Common myeloid progenitor, CD34-positive (primary cell): Measurements from ENCODE around the gene LCN1.
"Not testable (repeated sequence)": the region's sequence is repeated elsewhere in the genome, so short reads cannot be mapped to it uniquely, and the experiment has no call there.

Experiments used
- CTCF ChIA-PET: fragments of 350-600 bp; sonication (Branson Sonifier 250); formaldehyde crosslinking; loops from one replicate; lab custom pipeline; 2021; ENCODE audit warnings: antibody characterized with exemption; lab: Charles Lee
- POLR2A ChIA-PET: fragments of 350-600 bp; sonication (Branson Sonifier 250); formaldehyde crosslinking; loops from one replicate; lab custom pipeline; 2021; ENCODE audit warnings: antibody characterized with exemption; lab: Charles Lee
- DNase-seq, 3 donors: peaks; one replicate each; pipeline versions ENCODE4 v3.0.0 to v3.0.0-alpha.2; 2013
- H3K27ac ChIP-seq, 2 experiments: 1 replicate in 1 of 2; 2 replicates in 1 of 2; pipeline ENCODE4 v1.7.0; 2013; ENCODE audit warnings: inconsistent platforms in 2 of 2, low read length in 2 of 2, mild to moderate bottlenecking in 2 of 2, low read depth in 1 of 2, moderate library complexity in 1 of 2; ENCODE audit not compliant: severe bottlenecking in 2 of 2, insufficient read depth in 1 of 2, poor library complexity in 1 of 2
- H3K27me3 ChIP-seq, 5 experiments: replicated peaks in 2 of 5; 1 replicate in 3 of 5; 2 replicates in 2 of 5; pipeline versions ENCODE4 v1.6.1 to v1.7.0; 2013; ENCODE audit warnings: low read length in 4 of 5, mild to moderate bottlenecking in 2 of 5, moderate library complexity in 2 of 5, inconsistent platforms in 1 of 5; ENCODE audit not compliant: insufficient read depth in 5 of 5, control insufficient read depth in 4 of 5
- H3K36me3 ChIP-seq, 4 experiments: 1 replicate in 2 of 4; 2 replicates in 2 of 4; pipeline versions ENCODE4 v1.6.1 to v1.7.0; 2013; ENCODE audit warnings: low read length in 3 of 4, control low read depth in 1 of 4, mild to moderate bottlenecking in 1 of 4; ENCODE audit not compliant: control insufficient read depth in 4 of 4, insufficient read depth in 4 of 4
- H3K4me1 ChIP-seq, 4 experiments: 1 replicate in 3 of 4; 2 replicates in 1 of 4; pipeline versions ENCODE4 v1.6.1 to v1.7.1; 2013; ENCODE audit warnings: low read length in 3 of 4, mild to moderate bottlenecking in 3 of 4, control low read depth in 1 of 4, inconsistent platforms in 1 of 4, moderate library complexity in 1 of 4; ENCODE audit not compliant: control insufficient read depth in 4 of 4, insufficient read depth in 4 of 4; ENCODE audit errors: control extremely low read depth in 1 of 4
- H3K4me3 ChIP-seq, 7 experiments: 1 replicate in 4 of 7; 2 replicates in 3 of 7; pipeline versions ENCODE4 v1.5.1 to v1.7.0; 2013; ENCODE audit warnings: mild to moderate bottlenecking in 7 of 7, low read length in 6 of 7, moderate library complexity in 6 of 7, inconsistent platforms in 2 of 7, low read depth in 2 of 7, control low read depth in 1 of 7; ENCODE audit not compliant: insufficient read depth in 4 of 7, control insufficient read depth in 1 of 7; ENCODE audit errors: extremely low read depth in 1 of 7
- H3K9me3 ChIP-seq, 5 experiments: 1 replicate in 4 of 5; 2 replicates in 1 of 5; pipeline versions ENCODE4 v1.6.1 to v1.7.1; 2013; ENCODE audit warnings: low read length in 4 of 5, mild to moderate bottlenecking in 2 of 5, inconsistent platforms in 1 of 5, low read depth in 1 of 5, moderate library complexity in 1 of 5; ENCODE audit not compliant: control insufficient read depth in 4 of 5, insufficient read depth in 2 of 5; ENCODE audit errors: control extremely low read depth in 1 of 5
- WGBS: methylation state at CpG from one replicate; pipeline ENCODE4 v1.1.5; 2013; ENCODE audit not compliant: insufficient coverage; 5-methylcytosine and 5-hydroxymethylcytosine counted together

Gene LCN1

GRCh38 chr9:135525241-135526088, 4.2 kb downstream of the LCN1 start:
- H3K27ac ChIP-seq: no peak overlapping the region
- no peaks in the 10 kb centered on the region for H3K4me1 ChIP-seq
- no peak for DNase-seq
- peaks cover 0 to 3% (median 0%) of the 10 kb centered on the region in 5 experiments for H3K27me3 ChIP-seq
- CTCF ChIA-PET: no interaction called here
- H3K9me3 ChIP-seq: peaks cover 0 to 10% (median 0%) of the 10 kb centered on the region in 5 experiments
- H3K36me3 ChIP-seq: no peaks in the 10 kb centered on the region
- 83% methylated on average over 21 of the region's 31 CpGs for WGBS
- POLR2A ChIA-PET: no interaction called here
- no peak overlapping the region for H3K4me3 ChIP-seq

GRCh38 chr9:135526089-135526729, 5.0 kb downstream of the LCN1 start:
- 68% methylated on average over 2 of the region's 11 CpGs for WGBS
- no peak for DNase-seq
- Histone ChIP-seq H3K36me3 (no peaks in the 10 kb centered on the region), H3K27ac (no peak overlapping the region), H3K9me3 (peaks cover 0 to 12% (median 0%) of the 10 kb centered on the region in 5 experiments), H3K27me3 (peaks cover 0 to 2% (median 0%) of the 10 kb centered on the region in 5 experiments), H3K4me1 (no peaks in the 10 kb centered on the region), H3K4me3 (no peak overlapping the region)
- POLR2A ChIA-PET: interaction anchor here (0.6 kb wide), 1 partner anchor 70 kb away, joined by 3 read pairs; no protein-coding TSS in a partner anchor
- CTCF ChIA-PET: no interaction called here

- peaks cover 0 to 12% (median 0%) of the 10 kb centered on the region in 5 experiments for H3K9me3 ChIP-seq
- H3K27me3 ChIP-seq: peaks cover 0 to 2% (median 0%) of the 10 kb centered on the region in 5 experiments
- CTCF ChIA-PET: no interaction called here
- no peak overlapping the region for H3K4me3 ChIP-seq
- 80% methylated on average over 30 of the region's 30 CpGs for WGBS
- H3K4me1 ChIP-seq: no peaks in the 10 kb centered on the region
- no peaks in the 10 kb centered on the region for H3K36me3 ChIP-seq
- no peak for DNase-seq
- H3K27ac ChIP-seq: no peak overlapping the region
- POLR2A ChIA-PET: interaction anchor here (0.6 kb wide), 1 partner anchor 69 kb away, joined by 3 read pairs; no protein-coding TSS in a partner anchor
These were observed 5.7 kb downstream of the LCN1 start for GRCh38 chr9:135526730-135527571.

GRCh38 chr9:135528842-135529435, 7.7 kb downstream of the LCN1 start:
- H3K9me3 ChIP-seq: peaks cover 0 to 12% (median 0%) of the 10 kb centered on the region in 5 experiments
- H3K4me1 ChIP-seq, DNase-seq, H3K27ac ChIP-seq, POLR2A ChIA-PET, H3K4me3 ChIP-seq, H3K36me3 ChIP-seq: not testable (repeated sequence)
- WGBS: 100% methylated on average over 5 of the region's 10 CpGs
- H3K27me3 ChIP-seq: peaks cover 0 to 17% (median 2%) of the 10 kb centered on the region in 5 experiments
- CTCF ChIA-PET: interaction anchor here (1.0 kb wide), 1 partner anchor 25 kb away, joined by 3 read pairs; no protein-coding TSS in a partner anchor

- peaks cover 0 to 27% (median 2%) of the 10 kb centered on the region in 5 experiments for H3K27me3 ChIP-seq
These were observed 8.9 kb downstream of the LCN1 start for GRCh38 chr9:135530146-135530545.

GRCh38 chr9:135531096-135531495, 9.9 kb downstream of the LCN1 start:
- no peak overlapping the region for H3K4me3 ChIP-seq
- no peaks in the 10 kb centered on the region for H3K4me1 ChIP-seq
- H3K36me3 ChIP-seq: no peaks in the 10 kb centered on the region
- ChIA-PET CTCF (no interaction called here), POLR2A (no interaction called here)
- H3K27me3 ChIP-seq: peaks cover 0 to 31% (median 2%) of the 10 kb centered on the region in 5 experiments
- H3K9me3 ChIP-seq: peaks cover 0 to 12% (median 0%) of the 10 kb centered on the region in 5 experiments
- WGBS: 97% methylated on average over 9 of the region's 10 CpGs
- no peak for DNase-seq
- no peak overlapping the region for H3K27ac ChIP-seq

More at GRCh38 chr9:135530146-135530545, 8.9 kb downstream of the LCN1 start:
- ChIA-PET POLR2A (no interaction called here), CTCF (no interaction called here)
- H3K9me3 ChIP-seq: peaks cover 0 to 12% (median 0%) of the 10 kb centered on the region in 5 experiments
- no peaks in the 10 kb centered on the region for H3K36me3 ChIP-seq
- 95% methylated on average over 4 of the region's 5 CpGs for WGBS
- H3K4me1 ChIP-seq: no peaks in the 10 kb centered on the region
- DNase-seq: no peak
- no peak overlapping the region for H3K27ac ChIP-seq
- H3K4me3 ChIP-seq: no peak overlapping the region
